ENCODE measurements around the gene PTPA. TPM values are rescaled to one million over a fixed set of nuclear protein-coding genes. Genes with fewer than 3 reads are reported as not detected.

The PTPA gene
- total and polyA plus RNA-seq, 10 of the 15 experiments (the other 5 are each of a cell fraction or from before 2014, with no cell fraction given): 1.6 to 111 (median 55.1) TPM

DNA sequence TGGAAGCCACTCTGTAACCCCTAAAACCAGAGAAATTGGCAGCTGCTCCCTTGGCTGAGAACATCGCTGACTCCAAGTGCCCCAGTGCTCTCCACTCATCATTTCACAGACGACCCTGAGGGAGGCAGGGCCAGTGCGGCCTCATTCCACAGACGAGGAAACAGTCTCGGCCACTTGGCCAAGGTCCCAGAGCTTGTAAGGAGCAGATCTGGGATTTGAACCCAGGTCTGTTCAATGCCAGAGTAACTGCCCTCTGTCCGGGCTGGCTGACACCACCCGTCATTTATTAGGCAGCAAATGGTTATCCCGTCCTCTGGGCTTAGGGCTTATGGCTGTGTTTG is 86.7 kb downstream of the PTPA start:
- in situ Hi-C loops (cut with MboI) (no loop called here), intact Hi-C loops (cut with micrococcal nuclease; ENCODE audit: unreplicated experiment) (no loop called here)
- no peak overlapping the region for H3K27ac ChIP-seq (ENCODE audit: control insufficient read depth, insufficient read depth)
- 34% methylated on average over 8 of the region's 8 CpGs for WGBS (ENCODE audit: insufficient coverage, insufficient replicate concordance, low lambda C conversion rate, missing lambda C conversion rate)
- FAIRE-seq: no peak
- BruUV-seq (replicated peaks): no TSS peak
- ChIA-PET SMC1A (ENCODE audit: uncharacterized antibody, unreplicated experiment) (no interaction called here), POLR2A (no interaction called here), RAD21 (ENCODE audit: unreplicated experiment) (no interaction called here), CTCF (no interaction called here)
- H2AFZ ChIP-seq (ENCODE audit: control insufficient read depth, low read depth, low read length): no peak overlapping the region
- no peaks in the 10 kb centered on the region for H3K36me3 ChIP-seq (ENCODE audit: control insufficient read depth in 2 of 2, insufficient read depth in 2 of 2, low read length in 1 of 2)
- H4K20me1 ChIP-seq (ENCODE audit: control insufficient read depth, insufficient read depth): no peaks in the 10 kb centered on the region
- no peaks in the 10 kb centered on the region for H3K4me1 ChIP-seq (ENCODE audit: control insufficient read depth, insufficient read depth, low read length)
- DNase-seq (ENCODE audit: low read depth, low spot score): no peak
- no peak for ATAC-seq
- H3K4me2 ChIP-seq (ENCODE audit: control insufficient read depth, insufficient read depth): no peak overlapping the region
- no peaks in the 10 kb centered on the region for H3K79me2 ChIP-seq (ENCODE audit: control insufficient read depth, insufficient read depth, low read length)
- no peaks in the 10 kb centered on the region for H3K9me3 ChIP-seq (replicated peaks; ENCODE audit: control insufficient read depth, insufficient read depth, low read length)
- H3K9ac ChIP-seq (ENCODE audit: control insufficient read depth, insufficient read depth, low read length): no peak overlapping the region
- no peak overlapping the region for H3K4me3 ChIP-seq
- peaks cover 0 to 5% of the 10 kb centered on the region in 2 experiments; a peak in 3 of 4 replicates for H3K27me3 ChIP-seq (replicated peaks in 1 of 2; ENCODE audit: control insufficient read depth in 2 of 2, insufficient read depth in 2 of 2, low read length in 1 of 2)
- TF ChIP-seq PAX5 (IDR thresholded peaks at IDR 0.05; ENCODE audit: borderline replicate concordance, low read depth, low read length): no peak
- no peak for TF ChIP-seq ZBTB11 (CRISPR knock-in tag; IDR thresholded peaks at IDR 0.05)
- no peak for TF ChIP-seq ZBTB33 (IDR thresholded peaks at IDR 0.05)
- no peak for TF ChIP-seq POLR2AphosphoS5 (IDR thresholded peaks at IDR 0.05; ENCODE audit: low read length)
- no peak for TF ChIP-seq KDM1A (IDR thresholded peaks at IDR 0.05; ENCODE audit: borderline replicate concordance)
- TF ChIP-seq ATF7 (IDR thresholded peaks at IDR 0.05; ENCODE audit: low read depth): no peak
- TF ChIP-seq ATF2 (IDR thresholded peaks at IDR 0.05; ENCODE audit: low read length): no peak
- TF ChIP-seq POU2F2 (IDR thresholded peaks at IDR 0.05; ENCODE audit: borderline replicate concordance, low read depth, low read length): no peak
- no peak for TF ChIP-seq GATAD2B (conservative IDR thresholded peaks at IDR 0.05; ENCODE audit: low read depth)
- TF ChIP-seq, protein P1, sequence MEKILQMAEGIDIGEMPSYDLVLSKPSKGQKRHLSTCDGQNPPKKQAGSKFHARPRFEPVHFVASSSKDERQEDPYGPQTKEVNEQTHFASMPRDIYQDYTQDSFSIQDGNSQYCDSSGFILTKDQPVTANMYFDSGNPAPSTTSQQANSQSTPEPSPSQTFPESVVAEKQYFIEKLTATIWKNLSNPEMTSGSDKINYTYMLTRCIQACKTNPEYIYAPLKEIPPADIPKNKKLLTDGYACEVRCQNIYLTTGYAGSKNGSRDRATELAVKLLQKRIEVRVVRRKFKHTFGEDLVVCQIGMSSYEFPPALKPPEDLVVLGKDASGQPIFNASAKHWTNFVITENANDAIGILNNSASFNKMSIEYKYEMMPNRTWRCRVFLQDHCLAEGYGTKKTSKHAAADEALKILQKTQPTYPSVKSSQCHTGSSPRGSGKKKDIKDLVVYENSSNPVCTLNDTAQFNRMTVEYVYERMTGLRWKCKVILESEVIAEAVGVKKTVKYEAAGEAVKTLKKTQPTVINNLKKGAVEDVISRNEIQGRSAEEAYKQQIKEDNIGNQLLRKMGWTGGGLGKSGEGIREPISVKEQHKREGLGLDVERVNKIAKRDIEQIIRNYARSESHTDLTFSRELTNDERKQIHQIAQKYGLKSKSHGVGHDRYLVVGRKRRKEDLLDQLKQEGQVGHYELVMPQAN (conservative IDR thresholded peaks at IDR 0.05): no peak
- no peak for TF ChIP-seq SMC3 (IDR thresholded peaks at IDR 0.05; ENCODE audit: borderline replicate concordance, low read length)
- no peak for TF ChIP-seq CEBPB (IDR thresholded peaks at IDR 0.05; ENCODE audit: borderline replicate concordance in 1 of 2, low read depth in 2 of 2, low read length in 2 of 2)
- TF ChIP-seq SUPT20H (IDR thresholded peaks at IDR 0.05; ENCODE audit: borderline replicate concordance, control insufficient read depth, low read depth, low read length): no peak
- TF ChIP-seq BHLHE40 (IDR thresholded peaks at IDR 0.05; ENCODE audit: borderline replicate concordance in 1 of 2, low read depth in 2 of 2, low read length in 1 of 2): no peak
- no peak for TF ChIP-seq HDAC2 (IDR thresholded peaks at IDR 0.05)
- no peak for TF ChIP-seq CHD1 (IDR thresholded peaks at IDR 0.05; ENCODE audit: low read depth, low read length)
